Globus pallidus (tissue), 1 donor: ENCODE data around the gene GZMA.
A peak's percentile ranks its signal among the peaks of the same experiment; 100 is the strongest.
"Not testable (repeated sequence)": the region's sequence is repeated elsewhere in the genome, so short reads cannot be mapped to it uniquely, and the experiment has no call there.

Experiments used
- DNase-seq: peaks from one replicate; pipeline ENCODE4 v3.0.0-alpha.2; 2015; ENCODE audit warnings: low spot score

GZMA gene

DNA sequence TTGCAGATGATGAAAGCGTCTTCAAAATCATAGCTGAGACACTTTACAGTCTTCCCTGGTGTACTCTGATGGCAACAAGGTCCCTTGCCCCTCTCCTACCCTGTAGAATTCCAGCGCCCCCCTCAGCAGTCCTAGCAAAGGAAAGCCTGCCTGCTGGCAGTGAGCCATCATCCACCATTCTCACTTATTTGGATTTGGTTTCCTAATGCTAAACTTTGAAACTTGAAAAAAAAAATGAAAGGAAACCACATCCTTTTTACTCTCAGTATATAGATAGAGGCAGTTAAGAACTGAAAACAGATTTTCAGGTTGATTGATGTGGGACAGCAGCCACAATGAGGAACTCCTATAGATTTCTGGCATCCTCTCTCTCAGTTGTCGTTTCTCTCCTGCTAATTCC, at the start of gene GZMA:
TSS of gene GZMA (plus strand) at position 299 of the 400 bp plus-strand sequence. CDS start at position 336, 37 bp downstream.
- DNase-seq = no peak

DNA sequence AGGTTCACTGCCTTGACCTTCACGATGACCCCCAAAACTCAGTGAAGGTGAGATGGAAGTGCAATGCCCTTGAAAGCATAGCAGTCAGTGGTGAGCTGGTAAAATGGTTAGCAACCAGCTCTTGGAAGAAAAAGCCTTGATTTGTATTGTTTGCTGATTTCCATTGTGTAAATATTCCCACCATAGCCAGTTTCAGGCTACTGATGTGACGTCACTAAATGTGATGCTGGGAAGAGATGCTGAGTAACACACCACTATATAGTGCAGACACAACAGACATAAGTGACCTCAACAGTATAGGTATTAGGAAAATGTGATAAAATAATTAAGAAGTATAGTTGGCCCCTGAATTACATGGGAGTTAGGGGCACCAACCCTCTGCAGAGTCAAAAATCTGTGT, 47.3 kb upstream of the GZMA start:
- no peak for DNase-seq

DNA sequence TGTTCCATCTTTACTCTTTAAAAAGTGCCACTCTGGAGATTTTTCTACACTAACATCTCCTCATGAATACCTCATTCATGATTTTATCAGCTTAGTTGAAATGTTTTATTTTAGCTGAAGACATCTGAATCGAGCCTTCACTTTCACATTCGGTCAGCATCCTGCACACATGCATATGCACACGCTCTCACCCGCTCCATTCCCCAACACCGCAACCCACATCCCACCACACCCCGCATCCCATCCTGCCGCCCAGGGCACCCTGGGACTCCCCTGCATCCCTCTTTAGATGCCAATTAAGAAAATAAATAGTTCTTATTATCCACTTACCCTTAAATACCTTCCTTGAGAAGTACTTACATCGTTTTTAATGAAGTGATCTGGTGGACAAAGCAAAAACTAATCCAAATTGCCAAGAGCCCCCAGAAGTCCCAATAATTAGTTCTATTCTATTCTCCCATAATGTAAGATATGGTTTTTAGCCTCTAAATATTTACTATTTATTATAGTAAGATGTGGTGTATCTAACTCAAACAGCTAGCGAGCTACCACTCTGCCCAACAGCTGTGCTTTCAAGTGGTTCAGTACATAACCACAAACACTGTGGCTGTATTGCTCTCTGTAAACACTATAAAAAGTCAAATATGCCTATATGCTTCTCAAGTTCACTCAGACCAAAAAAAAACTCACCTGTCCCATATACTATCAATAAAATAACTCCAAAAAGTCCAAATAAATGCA, 40.2 kb upstream of the GZMA start:
- DNase-seq = no peak

DNA sequence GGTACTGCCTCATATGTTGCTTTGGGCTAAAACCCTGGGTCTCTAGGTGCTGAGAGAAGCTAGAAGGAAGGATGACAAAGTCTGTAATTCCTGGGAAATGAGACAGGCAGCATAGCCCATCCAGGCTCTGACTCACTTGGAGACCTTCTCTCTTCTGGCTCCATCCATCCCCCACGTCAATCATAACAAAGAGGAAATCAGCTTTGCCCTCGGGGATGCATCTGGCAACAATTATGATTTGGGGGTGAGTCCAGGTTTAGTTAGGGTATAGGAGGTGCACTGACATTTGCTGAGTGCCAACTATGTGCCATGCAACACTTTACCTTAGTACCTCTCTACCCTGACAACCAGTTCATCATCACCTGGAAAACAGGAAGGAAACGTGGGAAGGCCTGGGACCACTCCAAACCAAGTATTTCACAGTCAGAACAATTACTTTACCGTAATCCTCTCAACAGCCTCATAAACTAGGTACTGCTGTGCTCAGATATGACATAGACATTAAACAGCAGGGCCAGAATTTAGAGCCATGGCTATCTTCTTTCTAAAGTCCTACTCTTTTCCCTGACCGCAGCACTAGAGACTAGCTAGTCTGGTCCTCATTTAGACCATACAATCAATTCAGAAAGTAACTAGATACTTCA, 39.1 kb upstream of the GZMA start:
- no peak for DNase-seq

DNA sequence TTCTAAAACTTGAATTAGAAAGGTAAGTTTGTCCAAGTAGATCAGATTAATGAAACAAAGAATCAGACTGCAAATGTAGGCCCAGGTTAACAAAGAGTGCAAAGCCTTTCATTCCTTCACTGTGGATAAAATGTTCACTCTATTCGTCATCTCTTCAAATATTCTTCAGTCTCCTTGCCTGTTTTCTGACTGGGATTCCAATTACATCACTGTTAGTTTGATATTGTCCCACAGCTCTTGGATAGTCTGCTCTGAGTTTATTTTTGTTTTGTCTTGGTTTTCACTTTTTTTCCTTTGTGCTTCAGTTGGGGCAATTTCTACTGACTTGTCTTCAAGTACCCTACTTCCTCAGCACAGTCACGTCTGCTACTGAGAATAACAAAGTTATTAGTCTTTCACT, 38.5 kb upstream of the GZMA start:
- DNase-seq = no peak

DNA sequence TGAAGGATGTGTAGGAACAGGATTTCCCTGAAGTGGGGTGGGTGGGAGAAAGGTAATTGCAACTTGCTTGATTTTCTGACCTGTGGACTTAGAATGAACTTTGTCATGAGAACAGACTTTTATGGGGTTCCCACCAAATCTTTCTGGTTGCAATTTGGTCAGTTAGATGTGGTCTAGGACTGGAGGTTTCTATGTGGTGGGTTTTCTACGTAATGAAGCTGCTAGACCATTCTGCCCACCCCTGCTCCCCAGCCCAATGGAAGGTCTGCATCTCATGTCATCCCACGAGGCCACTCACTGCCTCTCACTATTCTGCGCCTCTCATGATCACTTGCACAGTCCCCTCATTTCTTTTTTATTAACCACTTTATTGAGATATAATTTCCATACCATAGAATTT, 37.9 kb upstream of the GZMA start:
- DNase-seq = no peak

DNA sequence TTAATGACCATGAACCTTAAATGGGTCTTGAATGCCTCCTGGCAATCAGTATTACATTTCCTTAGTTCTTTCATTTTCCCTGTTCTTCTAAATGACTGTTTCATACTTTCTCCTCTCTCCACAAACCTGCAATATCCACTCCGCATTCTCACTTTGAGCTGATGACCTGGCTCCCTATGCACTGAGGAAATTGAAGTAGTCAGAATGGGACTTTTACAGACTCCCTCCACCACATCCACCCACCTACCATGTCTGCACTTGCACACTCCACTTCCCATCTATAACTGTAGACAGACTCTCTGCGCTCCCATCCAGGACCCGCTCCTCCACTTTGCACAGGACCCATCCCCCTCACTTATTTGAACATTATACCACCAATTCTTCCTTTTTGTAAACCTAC, 36.2 kb upstream of the GZMA start:
- DNase-seq = no peak

DNA sequence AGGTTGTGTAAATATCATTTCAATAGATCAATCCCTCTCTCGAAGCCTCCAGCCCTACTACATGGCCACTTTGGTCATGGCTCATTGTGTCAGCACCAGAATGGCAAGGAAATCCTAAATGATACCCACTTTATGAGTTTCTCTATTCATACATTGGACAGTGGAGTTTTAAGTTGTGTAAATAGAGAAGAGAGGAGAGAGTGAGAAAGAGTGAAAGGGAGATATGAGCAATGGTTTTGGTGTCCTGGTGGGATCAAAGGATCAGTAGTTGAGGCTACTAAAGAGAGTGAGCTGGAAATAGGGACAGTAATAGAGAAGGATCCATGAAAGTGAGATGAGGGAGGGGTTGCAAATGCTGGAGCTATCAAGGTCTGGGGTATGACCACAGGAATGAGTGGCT, 31.5 kb upstream of the GZMA start:
- DNase-seq = no peak

DNA sequence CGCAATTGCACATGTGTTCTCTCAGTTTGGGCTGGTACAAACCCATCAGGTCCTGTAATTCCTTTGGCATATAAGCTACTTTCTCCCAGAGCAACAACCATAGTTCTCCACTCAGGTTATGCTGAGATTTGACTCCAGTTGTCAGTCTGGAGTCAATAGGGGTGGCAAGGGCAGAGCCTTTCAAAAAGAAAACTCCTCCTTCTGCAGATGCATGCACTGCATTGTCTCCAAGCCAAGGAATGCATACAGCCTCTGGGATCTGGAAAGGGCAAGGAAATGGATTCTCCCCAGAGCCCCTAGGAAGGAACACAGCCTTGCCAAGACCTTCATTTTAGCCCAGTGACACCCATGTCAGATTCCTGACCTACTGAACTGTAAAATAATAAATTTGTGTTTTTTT, 31.0 kb upstream of the GZMA start:
- no peak for DNase-seq

DNA sequence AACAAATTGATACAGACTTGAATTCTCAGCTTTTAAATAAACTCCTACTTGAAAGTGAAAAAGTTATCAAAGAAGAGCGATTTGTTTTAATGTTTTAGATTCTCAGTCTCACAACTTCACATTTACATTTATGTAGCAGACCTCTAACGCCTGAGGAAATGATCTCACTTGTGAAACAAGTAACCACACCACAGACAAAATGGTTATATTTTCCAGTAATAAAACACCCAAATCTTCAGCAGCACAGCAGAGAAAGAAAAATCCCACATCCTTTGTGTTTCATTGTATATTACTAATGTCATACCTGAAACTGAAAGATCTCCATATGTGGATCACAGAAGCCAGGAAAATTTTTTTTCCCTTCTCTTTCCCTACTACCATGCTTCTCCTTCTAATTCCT, 29.8 kb upstream of the GZMA start:
- no peak for DNase-seq

DNA sequence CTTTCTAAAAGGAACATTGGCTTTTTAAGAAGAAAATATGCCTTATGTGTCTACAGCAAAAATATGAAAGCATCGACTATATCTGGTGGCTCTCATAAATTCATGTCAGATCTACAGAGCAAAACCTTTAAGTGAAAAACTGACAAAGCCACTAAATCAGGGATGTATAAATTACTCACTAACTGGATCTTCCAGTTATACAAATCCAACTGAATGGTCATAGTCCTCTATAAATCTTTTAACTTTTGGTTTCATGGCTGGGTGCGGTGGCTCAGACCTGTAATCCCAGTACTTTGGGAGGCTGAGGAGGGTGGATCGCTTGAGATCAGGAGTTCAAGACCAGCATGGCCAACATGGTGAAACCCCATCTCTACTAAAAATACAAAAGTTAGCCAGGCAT, 29.2 kb upstream of the GZMA start:
- DNase-seq = no peak

DNA sequence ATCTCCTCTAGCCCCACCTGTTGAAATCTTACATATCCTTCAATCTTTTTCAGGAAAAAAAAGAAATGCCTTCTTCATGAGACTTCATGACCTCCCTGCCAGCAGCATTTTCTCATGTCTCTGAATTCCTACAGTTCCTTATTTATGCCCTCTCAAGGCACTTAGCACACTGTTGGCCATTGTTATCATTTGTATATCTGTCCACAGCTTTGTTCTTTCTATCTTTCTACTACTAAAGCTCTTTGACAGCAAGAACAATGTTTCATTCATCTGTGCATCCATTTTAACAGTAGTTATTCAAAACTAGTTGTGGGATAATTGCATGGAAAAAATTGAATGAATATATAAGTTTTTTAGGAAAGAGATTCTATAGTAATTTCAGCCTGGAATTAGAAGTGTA, 20.9 kb upstream of the GZMA start:
- DNase-seq = peak; percentile 47

DNA sequence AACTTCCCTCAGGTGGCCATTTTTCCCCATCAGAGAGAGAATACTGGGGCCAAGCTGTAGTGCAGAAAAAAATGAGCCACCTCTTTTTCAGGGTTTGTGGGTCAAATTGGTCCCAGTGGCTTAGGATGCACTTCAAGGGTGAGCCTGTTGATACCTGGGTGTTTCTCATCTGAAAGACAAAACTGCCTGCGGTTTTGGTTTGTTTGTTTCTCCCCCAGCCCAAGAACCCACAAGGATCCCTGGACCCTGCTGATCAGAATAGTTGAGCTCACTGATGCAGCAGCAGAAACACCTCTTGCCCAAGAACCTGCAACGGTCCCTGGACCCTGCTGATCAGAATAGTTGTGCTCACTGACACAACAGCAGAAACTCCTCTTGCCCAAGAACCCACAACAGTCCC, 13.1 kb upstream of the GZMA start:
- not testable (repeated sequence) for DNase-seq

DNA sequence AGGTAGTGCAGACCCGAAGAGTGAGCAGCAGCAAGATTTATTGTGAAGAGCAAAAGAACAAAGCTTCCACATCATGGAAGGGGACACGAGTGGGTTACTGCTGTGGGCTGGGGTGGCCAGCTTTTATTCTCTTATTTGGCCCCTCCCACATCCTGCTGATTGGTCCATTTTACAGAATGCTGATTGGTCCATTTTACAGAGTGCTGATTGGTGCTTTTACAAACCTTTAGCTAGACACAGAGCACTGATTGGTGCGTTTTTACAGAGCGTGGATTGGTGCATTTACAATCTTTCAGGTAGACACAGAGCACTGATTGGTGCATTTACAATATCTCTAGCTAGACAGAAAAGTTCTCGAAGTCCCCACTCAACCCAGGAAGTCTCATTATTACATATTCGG, 11.4 kb upstream of the GZMA start:
- DNase-seq = not testable (repeated sequence)

DNA sequence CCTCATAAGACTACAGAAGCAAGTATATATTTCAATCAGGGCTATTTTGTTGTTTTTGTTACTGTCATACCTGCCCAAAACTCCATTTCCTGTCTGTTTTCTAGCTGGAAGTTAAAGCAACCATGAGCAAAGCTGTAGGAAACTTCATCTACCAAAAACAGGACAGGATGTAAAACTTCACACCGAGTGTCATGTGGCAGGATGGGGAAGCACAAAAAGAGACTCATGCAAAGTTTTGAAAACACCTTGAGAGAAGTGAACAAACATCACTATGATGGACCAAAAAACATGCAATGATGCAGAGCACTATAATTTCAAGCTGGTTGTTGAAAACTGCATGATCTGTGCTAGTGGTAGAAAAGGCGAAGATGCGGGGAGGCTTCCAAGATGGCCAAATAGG, 6.3 kb upstream of the GZMA start:
- no peak for DNase-seq

DNA sequence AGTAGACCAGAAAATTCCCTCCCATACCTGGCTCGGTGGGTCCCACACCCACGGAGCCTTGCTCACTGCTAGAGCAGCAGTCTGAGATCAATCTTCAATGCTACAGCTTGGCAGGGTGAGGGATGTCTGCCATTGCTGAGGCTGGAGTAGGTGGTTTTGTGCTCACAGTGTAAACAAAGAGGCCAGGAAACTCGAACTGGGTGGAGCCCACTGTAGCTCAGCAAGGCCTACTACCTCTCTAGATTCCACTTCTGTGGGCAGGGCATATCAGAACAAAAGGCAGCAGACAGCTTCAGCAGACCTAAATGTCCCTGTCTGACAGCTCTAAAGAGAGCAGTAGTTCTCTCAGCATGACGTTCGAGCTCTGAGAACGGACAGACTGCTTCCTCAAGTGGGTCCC, 5.6 kb upstream of the GZMA start:
- no peak for DNase-seq

DNA sequence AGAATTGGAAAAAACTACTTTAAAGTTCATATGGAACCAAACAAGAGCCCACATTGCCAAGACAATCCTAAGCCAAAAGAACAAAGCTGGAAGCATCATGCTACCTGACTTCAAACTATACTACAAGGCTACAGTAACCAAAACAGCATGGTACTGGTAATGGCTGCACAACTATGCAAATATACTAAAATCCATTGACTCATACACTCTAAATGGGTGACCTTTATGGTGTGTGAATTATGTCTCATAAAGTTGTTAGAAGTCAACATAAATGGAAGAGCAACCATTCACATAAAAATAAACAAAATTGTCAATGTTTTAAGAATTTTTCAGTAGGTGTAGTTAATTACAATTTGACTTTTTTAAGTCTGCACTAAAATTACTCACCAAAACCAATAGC, 1.3 kb upstream of the GZMA start:
- DNase-seq = not testable (repeated sequence)

DNA sequence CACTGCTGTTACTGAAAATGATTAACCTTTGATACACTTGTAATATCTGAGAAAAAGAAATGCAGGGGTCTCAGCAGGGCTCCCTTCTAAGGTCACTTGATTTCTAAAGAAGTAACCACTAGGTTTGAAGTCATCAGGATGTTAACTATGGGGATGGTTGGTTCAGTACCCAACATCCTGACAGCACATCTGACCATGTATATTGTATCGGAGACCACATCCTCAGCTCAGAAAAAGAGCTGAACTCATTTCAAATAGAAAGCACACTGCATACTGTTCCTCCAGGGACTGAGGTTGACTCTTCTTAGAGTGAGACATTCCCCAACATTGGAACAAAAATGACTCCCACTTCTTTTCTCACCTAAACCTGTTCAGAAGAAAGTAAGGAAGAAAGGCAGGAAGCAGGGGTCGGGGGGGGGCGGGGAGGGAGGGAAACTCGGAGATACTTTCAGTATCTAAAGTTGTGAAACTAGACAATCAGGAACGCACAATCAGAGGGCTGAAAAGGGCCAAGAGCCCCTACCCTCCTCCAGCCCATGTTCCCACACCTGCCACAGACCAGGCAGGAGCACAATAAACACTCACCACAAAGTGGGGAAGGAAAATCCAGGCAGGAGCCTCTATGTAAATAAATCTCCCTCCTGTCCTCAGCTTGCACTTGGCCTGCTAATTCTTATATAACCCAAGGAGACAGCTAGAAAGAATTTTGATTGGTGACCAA, 730 bp upstream of the GZMA start:
- DNase-seq = no peak

DNA sequence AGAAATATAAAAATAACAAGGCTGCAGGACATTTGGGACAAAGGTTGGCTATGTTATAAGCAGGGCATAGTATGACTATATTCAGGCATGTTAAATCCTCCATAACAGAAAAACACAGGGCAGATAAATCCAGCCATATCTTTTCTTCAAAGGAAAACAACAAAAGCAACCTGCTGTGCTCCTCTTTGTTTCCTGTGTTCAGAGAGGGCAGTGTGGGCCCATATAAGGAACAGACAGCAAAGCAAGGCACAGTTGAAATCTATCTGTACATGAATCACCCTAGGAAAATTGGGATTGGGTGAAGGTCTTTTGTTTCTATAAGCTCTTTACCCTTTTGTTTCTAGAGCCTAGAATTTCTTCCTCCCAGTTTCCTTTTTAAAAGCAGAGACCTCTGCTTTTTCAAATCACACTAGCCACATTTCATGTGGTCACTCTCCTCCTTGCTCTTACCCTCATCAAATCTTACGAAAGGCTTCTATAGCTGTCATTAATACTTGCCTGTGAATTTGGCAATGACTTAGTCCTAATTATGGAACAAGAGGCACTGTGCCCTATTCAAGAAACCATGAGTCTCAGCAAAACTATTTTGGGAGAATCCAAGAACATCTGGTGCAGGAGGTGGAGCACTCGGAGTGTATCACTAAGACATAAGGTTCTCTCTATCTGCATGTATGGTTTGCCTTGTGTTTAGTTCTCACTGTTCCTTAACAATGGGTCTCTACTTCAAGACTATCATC, 1.8 kb downstream of the GZMA start:
- DNase-seq = no peak

DNA sequence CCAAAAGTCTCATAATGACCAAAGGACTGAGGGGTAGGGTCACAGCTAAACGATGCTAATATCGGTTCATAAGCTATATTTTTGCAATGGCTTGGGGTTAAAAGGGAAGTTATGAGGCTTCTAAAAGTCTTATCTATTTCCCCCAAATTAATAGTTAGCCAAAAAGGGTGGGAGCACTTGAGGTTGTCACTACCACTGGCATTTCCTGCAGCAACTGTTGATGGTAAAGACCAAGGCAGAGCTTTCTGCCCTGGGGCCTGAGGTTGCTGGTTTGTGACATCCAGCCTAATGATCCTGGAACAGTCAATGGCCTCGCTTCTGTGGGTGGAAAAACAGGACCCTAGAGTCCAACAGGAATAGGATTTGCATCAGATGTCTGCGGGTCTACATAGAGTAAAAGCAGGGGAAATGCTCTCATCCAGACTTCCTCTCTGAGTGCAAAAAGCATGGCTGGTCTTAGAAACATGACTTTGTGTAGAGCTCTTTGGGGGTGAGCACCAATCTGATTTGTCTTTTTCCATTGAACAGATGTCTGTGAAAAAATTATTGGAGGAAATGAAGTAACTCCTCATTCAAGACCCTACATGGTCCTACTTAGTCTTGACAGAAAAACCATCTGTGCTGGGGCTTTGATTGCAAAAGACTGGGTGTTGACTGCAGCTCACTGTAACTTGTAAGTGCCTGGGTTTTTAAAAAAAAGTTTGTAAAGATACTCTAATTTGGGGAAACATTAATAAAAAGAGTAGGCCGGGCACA, 2.7 kb downstream of the GZMA start:
- DNase-seq = no peak

DNA sequence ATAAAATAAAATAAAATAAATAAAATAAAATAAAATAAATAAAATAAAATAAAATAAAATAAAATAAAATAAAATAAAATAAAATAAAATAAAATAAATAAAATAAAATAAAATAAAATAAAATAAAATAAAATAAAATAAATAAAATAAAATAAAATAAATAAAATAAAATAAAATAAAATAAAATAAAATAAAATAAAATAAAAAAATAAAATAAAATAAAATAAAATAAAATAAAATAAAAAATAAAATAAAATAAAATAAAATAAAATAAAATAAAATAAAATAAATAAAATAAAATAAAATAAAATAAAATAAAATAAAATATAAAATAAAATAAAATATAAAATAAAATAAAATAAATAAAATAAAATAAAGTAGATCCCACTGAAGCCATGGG, 3.5 kb downstream of the GZMA start:
- DNase-seq = not testable (repeated sequence)

DNA sequence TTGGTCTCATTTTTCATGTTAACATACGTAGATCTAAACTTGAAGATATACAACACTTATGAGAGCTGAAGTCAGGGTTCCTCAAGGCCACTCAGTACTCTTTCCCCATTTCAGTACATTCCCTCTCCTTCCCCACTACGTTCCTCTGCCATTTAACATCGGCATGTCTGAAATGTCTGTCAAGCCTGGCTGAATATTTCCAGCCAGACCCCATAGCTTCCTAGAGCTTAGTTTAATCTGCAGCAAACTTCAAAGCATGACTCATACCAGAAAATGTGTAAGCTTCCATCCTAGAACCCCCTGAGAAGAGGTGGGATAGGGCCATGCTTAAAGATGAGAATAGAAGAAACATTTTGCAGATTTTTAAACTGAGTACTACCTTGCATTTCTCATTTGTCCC, 6.2 kb downstream of the GZMA start:
- DNase-seq = no peak
